ENCODE measurements around the gene FKBP2. TPM values are rescaled to one million over a fixed set of nuclear protein-coding genes. Genes with fewer than 3 reads are reported as not detected.
A peak's percentile ranks its signal among the peaks of the same experiment; 100 is the strongest.

Gene FKBP2
- total and polyA plus RNA-seq, 8 donors = 37.8 to 344 (median 53.3) TPM

GRCh38 chr11:64218628-64219353, 22.1 kb upstream of the FKBP2 start:
- H3K4me3 ChIP-seq = no peak overlapping the region
- H3K9me3 ChIP-seq = no peaks in the 10 kb centered on the region
- peak; percentile 77 to 94 (median 84) for DNase-seq
- 29 to 33% methylated on average over 11 of the region's 11 CpGs for WGBS, 2 donors
- no peak for FAIRE-seq
- TF ChIP-seq, protein P1, sequence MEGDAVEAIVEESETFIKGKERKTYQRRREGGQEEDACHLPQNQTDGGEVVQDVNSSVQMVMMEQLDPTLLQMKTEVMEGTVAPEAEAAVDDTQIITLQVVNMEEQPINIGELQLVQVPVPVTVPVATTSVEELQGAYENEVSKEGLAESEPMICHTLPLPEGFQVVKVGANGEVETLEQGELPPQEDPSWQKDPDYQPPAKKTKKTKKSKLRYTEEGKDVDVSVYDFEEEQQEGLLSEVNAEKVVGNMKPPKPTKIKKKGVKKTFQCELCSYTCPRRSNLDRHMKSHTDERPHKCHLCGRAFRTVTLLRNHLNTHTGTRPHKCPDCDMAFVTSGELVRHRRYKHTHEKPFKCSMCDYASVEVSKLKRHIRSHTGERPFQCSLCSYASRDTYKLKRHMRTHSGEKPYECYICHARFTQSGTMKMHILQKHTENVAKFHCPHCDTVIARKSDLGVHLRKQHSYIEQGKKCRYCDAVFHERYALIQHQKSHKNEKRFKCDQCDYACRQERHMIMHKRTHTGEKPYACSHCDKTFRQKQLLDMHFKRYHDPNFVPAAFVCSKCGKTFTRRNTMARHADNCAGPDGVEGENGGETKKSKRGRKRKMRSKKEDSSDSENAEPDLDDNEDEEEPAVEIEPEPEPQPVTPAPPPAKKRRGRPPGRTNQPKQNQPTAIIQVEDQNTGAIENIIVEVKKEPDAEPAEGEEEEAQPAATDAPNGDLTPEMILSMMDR (IDR thresholded peaks at IDR 0.05) = no peak
- intact Hi-C loops (cut with DNase I) = no loop called here
- ATAC-seq = peak; percentile 75 to 84 (median 81)
- no peaks in the 10 kb centered on the region for H3K27me3 ChIP-seq
- H3K27ac ChIP-seq = peak overlapping the region in 2 of 4 donors; percentile 33 to 59
- peaks cover 10 to 16% (median 14%) of the 10 kb centered on the region in 3 donors for H3K4me1 ChIP-seq
- H3K36me3 ChIP-seq = no peaks in the 10 kb centered on the region

DNA sequence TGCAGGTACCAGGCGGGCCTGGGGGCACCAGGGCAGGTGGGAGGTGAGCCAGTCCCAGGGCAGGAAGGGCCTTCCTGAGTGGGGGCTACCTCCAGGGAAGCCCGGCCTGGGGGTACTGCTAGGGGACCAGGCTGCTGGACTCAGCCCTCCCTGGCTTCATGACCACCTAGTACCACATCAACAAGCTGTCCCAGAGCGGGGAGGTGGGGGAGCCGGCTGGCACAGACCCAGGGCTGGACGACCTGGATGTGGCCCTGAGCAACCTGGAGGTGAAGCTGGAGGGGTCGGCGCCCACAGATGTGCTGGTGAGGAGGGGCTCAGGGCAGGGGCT, 21.6 kb upstream of the FKBP2 start:
- WGBS, 2 donors = 52 to 55% methylated on average over 7 of the region's 7 CpGs
- ATAC-seq (peak in 1 of 4 donors; percentile 8), DNase-seq (peak in 2 of 6 donors; percentile 63 to 84), FAIRE-seq (no peak)
- Histone ChIP-seq H3K36me3 (no peaks in the 10 kb centered on the region), H3K4me3 (no peak overlapping the region), H3K27ac (peak overlapping the region in 2 of 4 donors; percentile 33 to 59), H3K27me3 (no peaks in the 10 kb centered on the region), H3K9me3 (no peaks in the 10 kb centered on the region), H3K4me1 (peaks cover 10 to 16% (median 14%) of the 10 kb centered on the region in 3 donors)
- intact Hi-C loops (cut with DNase I) = no loop called here
- TF ChIP-seq, protein P1 (IDR thresholded peaks at IDR 0.05) = no peak

DNA sequence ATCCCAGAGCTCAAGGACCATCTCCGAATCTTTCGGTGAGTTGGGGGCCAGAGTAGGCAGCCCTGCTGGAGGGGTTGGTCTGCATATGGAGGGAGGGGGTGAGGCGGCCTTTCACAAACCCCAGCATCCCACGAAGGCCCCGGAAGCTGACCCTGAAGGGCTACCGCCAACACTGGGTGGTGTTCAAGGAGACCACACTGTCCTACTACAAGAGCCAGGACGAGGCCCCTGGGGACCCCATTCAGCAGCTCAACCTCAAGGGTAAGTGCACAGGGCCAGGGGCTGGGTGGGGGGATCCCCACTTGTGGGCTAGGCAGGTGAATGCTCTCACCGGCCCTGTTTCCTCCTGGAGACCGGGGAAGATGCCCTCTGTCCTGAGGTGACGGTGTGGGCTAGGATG, 21.1 kb upstream of the FKBP2 start:
- intact Hi-C loops (cut with DNase I) = no loop called here
- no peak for FAIRE-seq
- no peak overlapping the region for H3K27ac ChIP-seq

GRCh38 chr11:64220271-64220670, 20.6 kb upstream of the FKBP2 start:
- Histone ChIP-seq H3K4me1 (peaks cover 13 to 19% (median 16%) of the 10 kb centered on the region in 3 donors), H3K4me3 (no peak overlapping the region), H3K27me3 (no peaks in the 10 kb centered on the region), H3K9me3 (no peaks in the 10 kb centered on the region), H3K27ac (no peak overlapping the region), H3K36me3 (no peaks in the 10 kb centered on the region)
- FAIRE-seq (no peak), DNase-seq (peak in 2 of 6 donors; percentile 14 to 71), ATAC-seq (no peak)
- 87% methylated on average over 16 to 17 of the region's 17 CpGs for WGBS, 2 donors
- intact Hi-C loops (cut with DNase I) = no loop called here
- TF ChIP-seq, protein P1 (IDR thresholded peaks at IDR 0.05) = no peak

More for the DNA sequence above, 21.1 kb upstream of the FKBP2 start:
- ATAC-seq (no peak), DNase-seq (peak in 2 of 6 donors; percentile 18 to 70)
- TF ChIP-seq, protein P1 (IDR thresholded peaks at IDR 0.05) = no peak
- WGBS, 2 donors = 88 to 92% methylated on average over 9 to 10 of the region's 10 CpGs
- H3K36me3 ChIP-seq = no peaks in the 10 kb centered on the region
- H3K27me3 ChIP-seq = no peaks in the 10 kb centered on the region
- H3K4me3 ChIP-seq = no peak overlapping the region
- peaks cover 10 to 16% (median 14%) of the 10 kb centered on the region in 3 donors for H3K4me1 ChIP-seq
- no peaks in the 10 kb centered on the region for H3K9me3 ChIP-seq

- H3K4me1 ChIP-seq = peaks cover 15 to 21% (median 16%) of the 10 kb centered on the region in 3 donors
- FAIRE-seq (no peak), DNase-seq (peak in 3 of 6 donors; percentile 15 to 76 (median 53)), ATAC-seq (no peak)
- H3K27me3 ChIP-seq = no peaks in the 10 kb centered on the region
- no peaks in the 10 kb centered on the region for H3K36me3 ChIP-seq
- TF ChIP-seq, protein P1 (IDR thresholded peaks at IDR 0.05) = no peak
- intact Hi-C loops (cut with DNase I) = no loop called here
- WGBS, 2 donors = 88% methylated on average over 14 of the region's 14 CpGs
- H3K9me3 ChIP-seq = no peaks in the 10 kb centered on the region
- no peak overlapping the region for H3K27ac ChIP-seq
- no peak overlapping the region for H3K4me3 ChIP-seq
Measured at GRCh38 chr11:64220798-64221197, 20.1 kb upstream of the FKBP2 start.

Data from pancreas (tissue), 10 donors.